Measurements from ENCODE around the gene PRC1. TPM values are rescaled to one million over a fixed set of nuclear protein-coding genes. Genes with fewer than 3 reads are reported as not detected.
"Not testable (repeated sequence)": the region's sequence is repeated elsewhere in the genome, so short reads cannot be mapped to it uniquely, and the experiment has no call there.

The PRC1 gene
- total and polyA plus RNA-seq, 2 donors from 2014 or later: 3.4 to 6.6 TPM

GRCh38 chr15:91017716-91018115 lies 23.4 kb upstream of the PRC1 start:
- H3K27me3 ChIP-seq (ENCODE audit: control insufficient read depth, insufficient read depth, low read length): no peaks in the 10 kb centered on the region
- H3K4me3 ChIP-seq (ENCODE audit: low read length in 3 of 3): no peak overlapping the region
- H3K36me3 ChIP-seq (ENCODE audit: control insufficient read depth in 2 of 3, insufficient read depth in 3 of 3, low read length in 3 of 3): peaks cover 4 to 12% (median 7%) of the 10 kb centered on the region in 3 donors
- intact Hi-C loops (cut with DNase I): no loop called here
- TF ChIP-seq, protein P1, sequence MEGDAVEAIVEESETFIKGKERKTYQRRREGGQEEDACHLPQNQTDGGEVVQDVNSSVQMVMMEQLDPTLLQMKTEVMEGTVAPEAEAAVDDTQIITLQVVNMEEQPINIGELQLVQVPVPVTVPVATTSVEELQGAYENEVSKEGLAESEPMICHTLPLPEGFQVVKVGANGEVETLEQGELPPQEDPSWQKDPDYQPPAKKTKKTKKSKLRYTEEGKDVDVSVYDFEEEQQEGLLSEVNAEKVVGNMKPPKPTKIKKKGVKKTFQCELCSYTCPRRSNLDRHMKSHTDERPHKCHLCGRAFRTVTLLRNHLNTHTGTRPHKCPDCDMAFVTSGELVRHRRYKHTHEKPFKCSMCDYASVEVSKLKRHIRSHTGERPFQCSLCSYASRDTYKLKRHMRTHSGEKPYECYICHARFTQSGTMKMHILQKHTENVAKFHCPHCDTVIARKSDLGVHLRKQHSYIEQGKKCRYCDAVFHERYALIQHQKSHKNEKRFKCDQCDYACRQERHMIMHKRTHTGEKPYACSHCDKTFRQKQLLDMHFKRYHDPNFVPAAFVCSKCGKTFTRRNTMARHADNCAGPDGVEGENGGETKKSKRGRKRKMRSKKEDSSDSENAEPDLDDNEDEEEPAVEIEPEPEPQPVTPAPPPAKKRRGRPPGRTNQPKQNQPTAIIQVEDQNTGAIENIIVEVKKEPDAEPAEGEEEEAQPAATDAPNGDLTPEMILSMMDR (IDR thresholded peaks at IDR 0.05; ENCODE audit: borderline replicate concordance, extremely low read depth, insufficient read depth): no peak
- no peak overlapping the region for H3K9ac ChIP-seq (ENCODE audit: low read length in 3 of 3)
- DNase-seq: peak in 2 of 5 donors; percentile 11 to 29
- H3K9me3 ChIP-seq (ENCODE audit: control insufficient read depth in 2 of 3, insufficient read depth in 1 of 3, low read length in 3 of 3): no peaks in the 10 kb centered on the region
- FAIRE-seq: no peak
- H3K4me1 ChIP-seq (ENCODE audit: control insufficient read depth in 2 of 3, insufficient read depth in 2 of 3, low read depth in 1 of 3, low read length in 3 of 3): peaks cover 0 to 6% (median 4%) of the 10 kb centered on the region in 3 donors
- H3K27ac ChIP-seq (ENCODE audit: low read depth in 2 of 2, low read length in 2 of 2): no peak overlapping the region

- H3K4me3 ChIP-seq (ENCODE audit: low read length in 3 of 3); H3K9me3 ChIP-seq (ENCODE audit: control insufficient read depth in 2 of 3, insufficient read depth in 1 of 3, low read length in 3 of 3); H3K9ac ChIP-seq (ENCODE audit: low read length in 3 of 3); H3K27me3 ChIP-seq (ENCODE audit: control insufficient read depth, insufficient read depth, low read length); H3K27ac ChIP-seq (ENCODE audit: low read depth in 2 of 2, low read length in 2 of 2); FAIRE-seq; H3K4me1 ChIP-seq (ENCODE audit: control insufficient read depth in 2 of 3, insufficient read depth in 2 of 3, low read depth in 1 of 3, low read length in 3 of 3); intact Hi-C loops (cut with DNase I); DNase-seq: not testable (repeated sequence)
- peaks cover 4 to 20% (median 17%) of the 10 kb centered on the region in 3 donors for H3K36me3 ChIP-seq (ENCODE audit: control insufficient read depth in 2 of 3, insufficient read depth in 3 of 3, low read length in 3 of 3)
These were observed 19.4 kb upstream of the PRC1 start for GRCh38 chr15:91013701-91014100.

DNA sequence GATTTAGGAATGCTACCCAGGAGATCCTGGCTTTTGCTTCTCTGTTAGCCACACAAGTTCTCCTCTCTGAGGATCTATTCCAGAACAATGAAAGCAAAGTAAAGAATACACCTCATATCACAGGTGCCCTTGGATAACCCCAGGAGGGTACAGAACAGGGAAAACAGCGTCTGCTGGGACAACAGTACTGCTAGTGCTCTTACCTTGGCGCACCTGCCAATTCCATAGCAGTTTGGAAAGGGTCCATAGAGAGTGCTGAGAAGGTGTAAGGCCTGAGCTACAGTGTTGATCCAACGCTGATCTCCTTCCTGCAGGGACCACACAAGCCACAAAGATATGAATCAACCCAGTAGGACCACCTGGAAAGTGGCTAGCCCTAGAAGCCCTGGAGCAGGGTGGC lies 12.9 kb upstream of the PRC1 start:
- no peak overlapping the region for H3K27ac ChIP-seq (ENCODE audit: low read depth in 2 of 2, low read length in 2 of 2)
- DNase-seq: no peak
- TF ChIP-seq, protein P1 (IDR thresholded peaks at IDR 0.05; ENCODE audit: borderline replicate concordance, extremely low read depth, insufficient read depth): no peak
- H3K9me3 ChIP-seq (ENCODE audit: control insufficient read depth in 2 of 3, insufficient read depth in 1 of 3, low read length in 3 of 3): no peaks in the 10 kb centered on the region
- H3K4me3 ChIP-seq (ENCODE audit: low read length in 3 of 3): no peak overlapping the region
- no peaks in the 10 kb centered on the region for H3K4me1 ChIP-seq (ENCODE audit: control insufficient read depth in 2 of 3, insufficient read depth in 2 of 3, low read depth in 1 of 3, low read length in 3 of 3)
- no peak overlapping the region for H3K9ac ChIP-seq (ENCODE audit: low read length in 3 of 3)
- intact Hi-C loops (cut with DNase I): no loop called here
- no peak for FAIRE-seq
- peaks cover 2 to 40% (median 39%) of the 10 kb centered on the region in 3 donors for H3K36me3 ChIP-seq (ENCODE audit: control insufficient read depth in 2 of 3, insufficient read depth in 3 of 3, low read length in 3 of 3)
- H3K27me3 ChIP-seq (ENCODE audit: control insufficient read depth, insufficient read depth, low read length): no peaks in the 10 kb centered on the region

GRCh38 chr15:91001209-91001608 lies 6.9 kb upstream of the PRC1 start:
- intact Hi-C loops (cut with DNase I): no loop called here
- H3K4me3 ChIP-seq (ENCODE audit: low read length in 3 of 3): no peak overlapping the region
- no peak overlapping the region for H3K27ac ChIP-seq (ENCODE audit: low read depth in 2 of 2, low read length in 2 of 2)
- no peaks in the 10 kb centered on the region for H3K4me1 ChIP-seq (ENCODE audit: control insufficient read depth in 2 of 3, insufficient read depth in 2 of 3, low read depth in 1 of 3, low read length in 3 of 3)
- H3K9ac ChIP-seq (ENCODE audit: low read length in 3 of 3): no peak overlapping the region
- DNase-seq: no peak
- no peaks in the 10 kb centered on the region for H3K27me3 ChIP-seq (ENCODE audit: control insufficient read depth, insufficient read depth, low read length)
- no peak for FAIRE-seq
- peaks cover 4 to 31% (median 27%) of the 10 kb centered on the region in 3 donors for H3K36me3 ChIP-seq (ENCODE audit: control insufficient read depth in 2 of 3, insufficient read depth in 3 of 3, low read length in 3 of 3)
- TF ChIP-seq, protein P1 (IDR thresholded peaks at IDR 0.05; ENCODE audit: borderline replicate concordance, extremely low read depth, insufficient read depth): no peak
- H3K9me3 ChIP-seq (ENCODE audit: control insufficient read depth in 2 of 3, insufficient read depth in 1 of 3, low read length in 3 of 3): no peaks in the 10 kb centered on the region

All from kidney (tissue), 14 donors.